ENCODE data around the gene ARMC7. TPM values are rescaled to one million over a fixed set of nuclear protein-coding genes. Genes with fewer than 3 reads are reported as not detected.

Gene ARMC7
- total and polyA plus RNA-seq, 2 of the 13 experiments (the other 11 are each of a cell fraction or from before 2014, with no cell fraction given) = 3.9 to 4.2 TPM

- TF ChIP-seq, protein P1, sequence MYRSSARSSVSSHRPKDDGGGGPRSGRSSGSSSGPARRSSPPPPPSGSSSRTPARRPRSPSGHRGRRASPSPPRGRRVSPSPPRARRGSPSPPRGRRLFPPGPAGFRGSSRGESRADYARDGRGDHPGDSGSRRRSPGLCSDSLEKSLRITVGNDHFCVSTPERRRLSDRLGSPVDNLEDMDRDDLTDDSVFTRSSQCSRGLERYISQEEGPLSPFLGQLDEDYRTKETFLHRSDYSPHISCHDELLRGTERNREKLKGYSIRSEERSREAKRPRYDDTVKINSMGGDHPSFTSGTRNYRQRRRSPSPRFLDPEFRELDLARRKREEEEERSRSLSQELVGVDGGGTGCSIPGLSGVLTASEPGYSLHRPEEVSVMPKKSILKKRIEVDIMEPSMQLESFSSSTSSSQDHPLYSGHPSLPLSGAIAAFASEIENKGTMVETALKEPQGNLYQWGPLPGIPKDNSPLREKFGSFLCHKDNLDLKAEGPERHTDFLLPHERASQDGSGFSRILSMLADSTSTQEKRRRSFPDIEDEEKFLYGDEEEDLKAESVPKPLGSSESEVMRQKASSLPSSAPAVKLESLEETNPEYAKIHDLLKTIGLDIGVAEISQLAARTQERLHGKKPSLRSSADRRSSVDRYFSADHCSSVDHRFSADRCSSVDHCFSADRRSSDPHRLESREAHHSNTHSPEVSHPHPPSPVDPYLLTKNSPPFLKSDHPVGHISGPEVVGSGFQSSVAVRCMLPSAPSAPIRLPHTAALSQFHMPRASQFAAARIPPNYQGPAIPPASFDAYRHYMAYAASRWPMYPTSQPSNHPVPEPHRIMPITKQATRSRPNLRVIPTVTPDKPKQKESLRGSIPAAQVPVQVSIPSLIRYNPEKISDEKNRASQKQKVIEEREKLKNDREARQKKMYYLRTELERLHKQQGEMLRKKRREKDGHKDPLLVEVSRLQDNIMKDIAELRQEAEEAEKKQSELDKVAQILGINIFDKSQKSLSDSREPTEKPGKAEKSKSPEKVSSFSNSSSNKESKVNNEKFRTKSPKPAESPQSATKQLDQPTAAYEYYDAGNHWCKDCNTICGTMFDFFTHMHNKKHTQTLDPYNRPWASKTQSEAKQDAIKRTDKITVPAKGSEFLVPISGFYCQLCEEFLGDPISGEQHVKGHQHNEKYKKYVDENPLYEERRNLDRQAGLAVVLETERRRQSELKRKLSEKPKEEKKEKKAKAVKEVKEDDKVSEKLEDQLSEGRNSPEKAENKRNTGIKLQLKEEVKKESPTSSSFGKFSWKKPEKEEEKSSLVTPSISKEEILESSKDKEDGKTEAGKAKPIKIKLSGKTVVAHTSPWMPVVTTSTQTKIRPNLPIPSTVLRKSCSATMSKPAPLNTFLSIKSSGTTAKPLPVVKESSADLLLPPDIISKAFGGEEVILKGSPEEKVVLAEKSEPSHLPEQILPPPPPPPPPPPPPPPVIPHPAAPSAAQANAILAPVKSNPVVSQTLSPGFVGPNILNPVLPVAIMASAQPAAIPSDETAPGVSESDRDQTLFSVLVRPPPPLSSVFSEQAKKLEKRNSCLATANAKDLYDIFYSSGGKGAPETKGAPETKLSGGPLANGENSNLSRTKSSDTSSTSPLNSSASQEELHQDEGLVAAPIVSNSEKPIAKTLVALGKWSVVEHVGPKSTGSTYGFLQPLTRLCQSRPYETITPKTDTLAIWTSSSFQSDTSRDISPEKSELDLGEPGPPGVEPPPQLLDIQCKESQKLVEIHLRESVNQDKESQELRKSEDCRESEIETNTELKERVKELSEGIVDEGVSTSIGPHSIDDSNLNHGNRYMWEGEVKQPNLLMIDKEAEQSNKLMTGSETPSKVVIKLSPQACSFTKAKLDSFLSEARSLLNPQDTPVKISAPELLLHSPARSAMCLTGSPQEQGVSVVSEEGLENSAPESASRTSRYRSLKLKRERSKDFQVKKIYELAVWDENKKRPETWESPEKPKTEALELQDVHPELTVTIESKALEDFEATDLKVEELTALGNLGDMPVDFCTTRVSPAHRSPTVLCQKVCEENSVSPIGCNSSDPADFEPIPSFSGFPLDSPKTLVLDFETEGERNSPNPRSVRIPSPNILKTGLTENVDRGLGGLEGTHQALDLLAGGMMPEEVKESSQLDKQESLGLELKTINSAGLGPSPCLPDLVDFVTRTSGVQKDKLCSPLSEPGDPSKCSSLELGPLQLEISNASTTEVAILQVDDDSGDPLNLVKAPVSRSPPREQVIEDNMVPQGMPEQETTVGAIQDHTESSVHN (CRISPR knock-in tag; IDR thresholded peaks at IDR 0.05) = no peak
- TF ChIP-seq, protein P2, sequence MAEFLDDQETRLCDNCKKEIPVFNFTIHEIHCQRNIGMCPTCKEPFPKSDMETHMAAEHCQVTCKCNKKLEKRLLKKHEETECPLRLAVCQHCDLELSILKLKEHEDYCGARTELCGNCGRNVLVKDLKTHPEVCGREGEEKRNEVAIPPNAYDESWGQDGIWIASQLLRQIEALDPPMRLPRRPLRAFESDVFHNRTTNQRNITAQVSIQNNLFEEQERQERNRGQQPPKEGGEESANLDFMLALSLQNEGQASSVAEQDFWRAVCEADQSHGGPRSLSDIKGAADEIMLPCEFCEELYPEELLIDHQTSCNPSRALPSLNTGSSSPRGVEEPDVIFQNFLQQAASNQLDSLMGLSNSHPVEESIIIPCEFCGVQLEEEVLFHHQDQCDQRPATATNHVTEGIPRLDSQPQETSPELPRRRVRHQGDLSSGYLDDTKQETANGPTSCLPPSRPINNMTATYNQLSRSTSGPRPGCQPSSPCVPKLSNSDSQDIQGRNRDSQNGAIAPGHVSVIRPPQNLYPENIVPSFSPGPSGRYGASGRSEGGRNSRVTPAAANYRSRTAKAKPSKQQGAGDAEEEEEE (CRISPR knock-in tag; IDR thresholded peaks at IDR 0.05; ENCODE audit: borderline replicate concordance) = no peak
- no peak for TF ChIP-seq GTF2F1 (IDR thresholded peaks at IDR 0.05; ENCODE audit: low read length)
- no peak; the same call in 1 of the 2 replicates for TF ChIP-seq ZNF430 (CRISPR knock-in tag; IDR thresholded peaks at IDR 0.05)
- TF ChIP-seq TP53 (CRISPR knock-in tag; conservative IDR thresholded peaks at IDR 0.05) = 0 out of 2 replicates have a peak, but pooled peaks have one; percentile 76
- TF ChIP-seq BATF2 (CRISPR knock-in tag; IDR thresholded peaks at IDR 0.05) = no peak
- peak; percentile 28; the same call in 1 of the 2 replicates for TF ChIP-seq ZNF230 (CRISPR knock-in tag; IDR thresholded peaks at IDR 0.05)
- TF ChIP-seq JUN (CRISPR knock-in tag; IDR thresholded peaks at IDR 0.05) = no peak
- TF ChIP-seq MLLT10 (CRISPR knock-in tag; IDR thresholded peaks at IDR 0.05) = no peak
- no peak for TF ChIP-seq RARA (CRISPR knock-in tag; IDR thresholded peaks at IDR 0.05)
- no peak for TF ChIP-seq RFXANK (CRISPR knock-in tag; IDR thresholded peaks at IDR 0.05)
- TF ChIP-seq NFIB (CRISPR knock-in tag; IDR thresholded peaks at IDR 0.05; ENCODE audit: borderline replicate concordance) = no peak
- TF ChIP-seq AGO1 (IDR thresholded peaks at IDR 0.05; ENCODE audit: low read depth, low read length, poor library complexity, severe bottlenecking) = no peak
- TF ChIP-seq ZNF605 (CRISPR knock-in tag; IDR thresholded peaks at IDR 0.05) = peak; percentile 60
- 0 out of 2 replicates have a peak, but pooled peaks have one; percentile 36 for TF ChIP-seq ZNF136 (CRISPR knock-in tag; IDR thresholded peaks at IDR 0.05; ENCODE audit: low read depth)
- 0 out of 2 replicates have a peak, but pooled peaks have one; percentile 30 for TF ChIP-seq TIGD3 (CRISPR knock-in tag; IDR thresholded peaks at IDR 0.05; ENCODE audit: borderline replicate concordance)
- no peak for TF ChIP-seq ZNF564 (CRISPR knock-in tag; IDR thresholded peaks at IDR 0.05)
These were observed 21.0 kb downstream of the ARMC7 start (continued) for GRCh38 chr17:75130632-75131277.
